ENCODE data around the gene SETBP1.

SETBP1 gene

DNA sequence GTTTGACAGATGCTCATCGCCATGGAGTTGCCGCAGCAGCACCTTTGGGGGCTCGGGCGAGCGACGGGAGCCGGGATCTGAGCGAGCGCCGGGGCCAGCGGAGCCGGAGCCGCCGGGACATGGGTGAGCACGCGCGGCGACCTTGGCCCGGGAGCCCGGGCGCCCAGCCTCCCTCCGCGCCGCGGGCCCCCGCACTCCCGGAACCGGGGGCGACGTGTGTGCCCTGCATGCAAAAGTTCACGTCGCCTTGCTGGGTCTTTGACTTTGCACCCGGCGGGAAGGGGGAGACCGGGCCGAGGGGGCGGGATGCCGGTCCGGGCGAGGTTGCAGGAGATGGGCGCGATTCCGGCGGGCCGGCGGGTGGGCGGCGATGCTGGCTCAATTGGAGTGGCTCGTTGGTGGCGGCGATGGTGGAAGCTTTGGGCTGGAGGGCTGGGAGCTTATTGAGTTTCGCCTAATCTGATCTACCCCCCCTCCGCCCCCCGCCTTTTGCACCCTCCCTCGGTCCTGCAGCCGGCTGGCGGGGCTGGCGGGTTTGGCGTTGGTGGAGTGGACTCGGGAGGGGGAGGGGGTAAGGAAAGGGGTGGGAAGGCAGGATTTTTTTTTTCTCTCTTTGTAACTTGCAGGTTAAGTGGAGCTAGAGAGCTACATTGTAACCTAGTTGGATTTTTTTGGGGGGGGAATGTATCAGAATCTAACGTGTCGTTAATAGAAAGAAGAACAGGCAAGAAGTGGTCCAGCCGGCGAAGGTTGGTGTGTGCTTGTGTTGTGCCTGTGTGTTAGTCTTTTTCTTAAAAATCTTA is at the start of gene SETBP1:
Gene SETBP1, plus strand, starts transcription at position 616 of the 803 bp plus-strand sequence. CDS start 20,459 bp downstream, outside the sequence.
- DNase-seq, result peak; percentile 75

DNA sequence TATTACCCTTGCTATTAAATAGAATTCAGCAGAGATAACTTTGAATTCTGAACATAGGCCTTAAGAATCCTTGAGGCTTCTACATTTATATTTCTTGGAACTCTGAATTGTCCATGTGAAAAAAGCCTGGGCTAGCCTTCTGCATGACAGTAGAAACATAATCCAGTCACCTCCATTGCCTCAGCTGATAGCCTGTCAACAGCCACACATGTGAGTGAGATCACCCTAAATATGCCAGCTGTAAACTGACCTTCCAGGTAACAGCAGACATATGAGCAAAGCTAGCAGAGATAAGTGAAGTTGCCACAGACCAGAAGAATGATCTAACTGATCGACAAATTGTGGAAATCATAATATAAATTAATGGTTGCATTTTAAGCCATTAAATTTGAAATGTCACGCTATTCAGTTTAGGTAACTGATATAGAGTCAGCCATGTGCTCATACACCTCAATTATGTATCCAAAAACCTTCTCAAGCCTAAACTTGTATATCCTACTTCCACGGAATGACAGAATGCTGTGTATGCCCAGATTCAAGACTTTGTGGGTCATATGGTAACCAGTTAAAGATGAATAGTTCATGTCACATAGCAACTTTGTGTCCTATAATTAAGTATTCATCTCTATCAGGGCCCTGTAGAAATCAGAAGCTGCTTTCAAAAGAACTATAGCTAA is 48.1 kb upstream of the SETBP1 start:
- DNase-seq, result no peak

DNA sequence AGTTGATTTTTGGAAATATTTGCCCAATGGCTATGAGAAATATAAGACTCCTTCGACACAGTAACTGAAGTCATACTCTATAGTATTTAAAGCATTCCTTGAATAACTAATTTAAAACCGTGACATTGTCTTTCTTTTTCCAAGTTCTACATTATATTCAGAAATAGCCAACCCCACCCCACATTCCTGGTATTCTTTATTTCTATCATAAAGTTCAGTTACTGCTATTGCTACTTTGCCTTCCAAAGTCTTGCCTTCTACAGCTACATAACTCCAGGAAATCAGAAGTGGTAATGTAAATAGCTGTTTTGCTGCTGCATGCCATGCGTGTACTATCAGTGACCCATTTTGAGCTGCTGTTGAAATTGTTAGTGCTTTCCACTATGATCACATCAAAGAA is 45.1 kb upstream of the SETBP1 start:
- DNase-seq, result no peak

DNA sequence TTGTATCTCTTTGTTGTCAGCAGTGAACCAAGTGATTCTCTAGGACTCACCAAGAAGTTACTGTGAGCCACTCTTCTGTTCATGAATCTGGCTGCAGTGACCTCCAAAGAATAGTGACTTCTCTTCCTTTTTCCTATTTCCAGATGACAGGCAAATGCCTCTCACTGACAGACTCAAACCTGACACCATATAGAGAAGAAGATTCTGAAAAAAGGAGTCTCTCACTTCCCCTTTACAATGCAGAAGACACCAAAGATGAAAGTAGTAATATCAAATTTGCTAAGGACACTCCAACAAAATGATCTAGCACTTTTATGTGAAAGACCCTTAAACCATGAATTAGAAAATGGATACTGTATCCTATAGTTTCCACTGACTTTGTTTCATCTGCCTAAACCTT is 44.4 kb upstream of the SETBP1 start:
- DNase-seq, result no peak

DNA sequence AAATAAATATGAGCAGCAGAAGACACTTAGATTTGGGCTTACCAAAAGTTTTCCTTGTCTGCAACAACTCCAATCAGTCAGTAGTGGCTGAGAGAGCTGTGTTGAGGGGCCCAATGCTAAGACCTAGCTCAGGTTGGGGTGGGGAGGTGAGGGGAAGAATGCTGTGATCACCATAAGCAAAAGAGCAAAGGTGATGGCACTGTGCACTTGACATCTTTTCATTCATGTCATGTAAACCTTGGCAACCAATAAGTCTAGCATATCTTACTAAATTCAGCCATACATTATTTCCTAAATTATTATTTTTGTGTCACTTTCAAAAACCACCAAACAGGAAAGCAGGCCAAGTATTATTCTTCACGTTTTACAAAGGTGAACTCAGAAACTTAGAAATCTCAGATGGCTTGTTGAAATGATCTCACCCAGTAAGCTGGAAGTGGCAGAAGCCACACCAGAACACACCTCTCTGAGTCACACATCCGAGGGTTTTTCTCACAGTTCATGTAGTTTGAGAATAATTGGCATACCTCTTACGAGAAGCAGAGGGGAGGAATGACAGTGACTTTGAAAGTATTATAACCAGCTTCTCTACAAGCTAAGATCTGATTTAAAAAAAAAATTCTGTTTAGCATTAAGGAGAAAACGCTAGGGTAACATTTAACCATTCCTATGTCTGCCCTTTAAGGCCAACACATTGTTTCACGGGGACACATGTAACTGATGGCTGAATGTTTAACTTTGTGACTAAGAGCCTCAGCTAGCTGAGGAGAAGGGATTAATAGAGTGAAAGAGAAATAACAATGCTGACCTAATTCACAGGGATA is 43.3 kb upstream of the SETBP1 start:
- DNase-seq, result no peak

DNA sequence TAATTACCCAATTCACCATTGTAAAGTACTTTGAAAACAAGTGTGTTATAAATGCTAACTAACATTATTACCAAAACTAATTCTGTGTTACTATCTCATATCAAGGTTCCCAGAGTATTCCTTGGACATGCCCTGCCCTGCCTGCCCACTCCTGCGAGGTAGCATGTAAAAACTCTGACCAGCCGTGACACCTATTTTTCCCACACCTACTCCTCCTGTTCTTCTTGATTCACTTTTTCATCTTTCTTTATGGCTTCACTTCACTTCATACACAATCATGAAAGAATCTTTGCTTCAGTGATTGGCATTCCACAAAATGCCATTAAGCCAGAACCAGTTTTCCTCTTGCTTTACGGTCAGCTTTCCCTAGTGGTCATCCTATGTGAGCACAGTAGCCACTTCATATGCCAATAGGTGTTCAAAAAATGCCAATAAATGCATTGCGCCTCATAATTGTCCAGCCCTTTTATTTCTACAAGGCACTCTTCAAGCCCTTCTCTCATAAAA is 42.6 kb upstream of the SETBP1 start:
- DNase-seq, result no peak

DNA sequence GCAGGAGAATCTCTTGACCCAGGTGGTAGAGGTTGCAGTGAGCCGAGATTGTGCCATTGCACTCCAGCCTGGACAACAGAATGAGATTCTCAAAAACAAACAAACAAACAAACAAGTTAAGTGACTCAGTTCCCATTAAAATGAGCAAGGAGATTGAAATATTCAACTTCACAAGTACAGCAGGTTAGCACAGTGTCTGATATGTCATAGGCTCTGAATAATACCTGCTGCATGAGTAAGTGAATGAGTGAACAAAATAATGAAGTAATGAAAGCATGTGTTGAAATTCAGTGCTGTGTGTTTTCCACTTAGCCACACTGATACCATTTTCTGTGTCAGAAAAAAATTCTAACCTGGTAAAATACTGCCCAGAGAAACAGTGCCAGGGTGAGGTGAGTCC is 41.9 kb upstream of the SETBP1 start:
- DNase-seq, result no peak

DNA sequence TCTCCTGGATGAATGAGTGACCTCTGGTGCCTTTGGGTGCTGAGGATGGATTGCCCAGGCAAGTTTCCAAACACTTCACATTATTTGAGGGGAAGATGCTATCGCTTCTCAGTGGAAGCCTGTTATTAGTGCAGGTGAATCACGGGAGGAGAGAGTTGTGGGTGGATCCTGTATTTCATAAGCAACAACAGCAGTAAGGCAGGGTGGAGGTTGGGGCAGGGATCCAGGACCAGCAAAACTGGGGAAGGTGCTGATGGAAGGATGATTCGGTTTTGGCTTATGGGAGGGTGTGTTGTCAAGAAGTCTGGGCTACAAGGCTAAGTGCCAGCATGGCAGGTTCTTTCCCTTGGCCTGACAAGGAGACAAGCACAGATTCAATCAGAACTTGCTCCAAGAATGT is 37.7 kb upstream of the SETBP1 start:
- DNase-seq, result no peak

DNA sequence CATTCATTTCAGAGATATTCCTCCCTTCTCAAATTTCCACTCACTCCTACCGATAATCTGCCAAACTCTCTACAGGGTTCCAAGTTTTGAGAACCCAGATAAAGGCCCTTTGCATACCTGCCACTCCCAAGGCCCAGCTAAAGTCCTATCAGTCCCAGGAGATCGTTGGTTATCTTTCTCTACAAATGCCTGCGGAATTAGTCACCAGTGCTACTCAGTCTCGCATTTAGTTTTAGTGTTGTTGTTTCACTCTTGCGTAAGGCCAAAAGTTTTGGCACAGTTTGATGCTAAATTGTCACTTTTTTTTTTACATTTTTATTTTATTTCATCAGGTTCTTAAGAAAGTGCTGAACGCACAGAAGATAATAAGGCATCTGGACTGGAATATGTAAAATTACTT is 29.2 kb upstream of the SETBP1 start:
- DNase-seq, result no peak

DNA sequence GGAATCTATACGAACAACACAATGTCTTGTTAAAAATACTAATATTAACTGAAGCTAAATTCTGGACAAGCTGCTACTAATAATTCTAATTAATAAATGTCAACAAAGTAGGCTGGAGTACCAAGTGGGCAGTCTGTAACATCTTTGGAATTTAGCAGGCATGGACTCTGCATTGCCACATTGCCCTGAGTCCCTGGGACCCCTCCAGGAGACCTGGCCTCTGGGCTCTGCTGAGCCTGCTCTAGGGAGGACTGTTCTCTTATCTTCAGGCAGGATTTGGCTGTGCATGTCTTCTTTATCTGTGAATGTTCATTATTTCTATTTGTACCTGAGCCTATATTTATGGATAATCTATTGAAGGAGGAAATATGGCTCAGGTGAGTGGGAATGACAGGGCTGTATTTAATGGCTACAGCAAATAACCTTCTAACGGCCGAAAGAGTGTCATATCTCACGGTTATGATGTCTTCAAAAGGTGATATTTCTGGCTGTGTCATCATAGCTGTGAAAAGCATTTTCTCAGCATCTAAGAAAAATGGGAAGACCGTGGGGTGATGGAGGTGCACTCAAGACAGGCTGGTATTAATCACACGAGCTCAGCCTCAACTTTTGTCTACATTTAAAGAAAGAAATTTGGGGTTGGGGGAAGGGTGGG is 28.6 kb upstream of the SETBP1 start:
- no peak for DNase-seq

DNA sequence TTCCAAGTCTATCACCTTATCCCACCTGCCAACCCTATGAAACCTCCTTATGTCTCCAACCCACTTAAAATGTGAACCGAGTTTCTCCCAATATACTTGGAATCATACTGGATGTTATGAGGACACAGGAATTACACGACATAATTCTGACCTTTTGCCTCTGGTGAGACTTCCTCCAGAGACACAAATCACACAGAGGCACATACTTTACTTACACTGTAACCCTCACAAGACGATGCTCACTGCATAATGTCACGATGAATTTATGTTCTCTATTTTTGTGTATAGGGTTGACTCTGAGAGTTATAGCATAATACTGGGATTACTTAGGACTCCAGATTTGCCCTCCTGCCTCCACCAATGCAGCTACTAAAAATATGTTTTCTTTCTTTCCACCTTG is 28.0 kb upstream of the SETBP1 start:
- no peak for DNase-seq

DNA sequence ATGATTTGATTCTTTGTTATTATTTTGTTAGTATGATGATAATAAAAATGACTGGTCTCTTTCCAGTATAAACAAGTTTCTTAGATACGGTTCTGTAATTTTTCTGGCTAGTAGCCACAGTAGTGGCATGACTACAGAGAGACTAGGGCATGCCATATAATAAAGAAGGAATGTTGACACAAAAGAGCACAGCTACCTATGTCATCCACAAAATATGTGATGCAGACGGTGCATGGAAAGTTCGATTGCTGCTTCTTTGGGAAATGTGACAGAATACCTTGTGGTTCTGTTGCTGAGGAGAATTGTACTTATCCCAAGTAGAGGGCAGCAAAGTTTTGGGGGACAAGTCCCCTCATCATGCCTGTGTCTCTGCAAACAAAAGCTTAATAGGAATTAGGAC is 26.1 kb upstream of the SETBP1 start:
- no peak for DNase-seq

DNA sequence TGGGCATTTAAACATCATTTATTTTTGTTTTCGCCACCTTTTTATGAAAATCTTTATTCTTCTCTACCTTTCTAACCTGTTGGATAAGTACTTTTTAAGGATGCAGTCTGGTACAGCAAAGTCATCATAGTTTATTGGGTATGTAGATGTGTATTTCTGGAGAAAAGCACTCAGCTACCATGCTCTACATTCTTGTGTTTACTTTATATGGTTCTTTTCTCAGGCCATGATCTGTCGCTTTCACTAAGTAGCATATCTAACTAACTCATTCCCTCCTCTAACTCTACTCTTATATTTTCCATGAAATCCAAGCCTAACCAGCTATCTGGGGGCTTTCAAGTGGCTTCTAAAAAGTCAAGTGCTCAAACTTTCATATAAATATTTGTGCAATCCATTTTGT is 25.3 kb upstream of the SETBP1 start:
- no peak for DNase-seq

DNA sequence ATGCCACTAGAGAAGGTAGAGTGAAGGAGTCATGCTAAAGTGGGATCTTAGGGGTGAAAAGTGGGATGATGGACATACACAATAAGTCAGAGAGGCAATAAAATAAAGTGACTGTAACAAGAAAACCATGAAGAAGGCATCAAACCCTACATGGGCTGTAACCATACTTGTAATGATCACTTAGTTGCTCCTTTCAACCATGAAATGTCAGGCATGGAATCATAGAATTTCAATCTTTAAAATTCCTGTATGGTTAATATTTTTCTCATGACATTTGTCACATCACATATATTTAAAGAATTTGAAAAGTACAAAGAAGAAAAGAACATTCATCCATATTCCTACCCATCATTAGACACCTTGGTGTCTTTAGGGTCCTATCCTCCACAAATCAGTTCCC is 20.9 kb upstream of the SETBP1 start:
- no peak for DNase-seq

DNA sequence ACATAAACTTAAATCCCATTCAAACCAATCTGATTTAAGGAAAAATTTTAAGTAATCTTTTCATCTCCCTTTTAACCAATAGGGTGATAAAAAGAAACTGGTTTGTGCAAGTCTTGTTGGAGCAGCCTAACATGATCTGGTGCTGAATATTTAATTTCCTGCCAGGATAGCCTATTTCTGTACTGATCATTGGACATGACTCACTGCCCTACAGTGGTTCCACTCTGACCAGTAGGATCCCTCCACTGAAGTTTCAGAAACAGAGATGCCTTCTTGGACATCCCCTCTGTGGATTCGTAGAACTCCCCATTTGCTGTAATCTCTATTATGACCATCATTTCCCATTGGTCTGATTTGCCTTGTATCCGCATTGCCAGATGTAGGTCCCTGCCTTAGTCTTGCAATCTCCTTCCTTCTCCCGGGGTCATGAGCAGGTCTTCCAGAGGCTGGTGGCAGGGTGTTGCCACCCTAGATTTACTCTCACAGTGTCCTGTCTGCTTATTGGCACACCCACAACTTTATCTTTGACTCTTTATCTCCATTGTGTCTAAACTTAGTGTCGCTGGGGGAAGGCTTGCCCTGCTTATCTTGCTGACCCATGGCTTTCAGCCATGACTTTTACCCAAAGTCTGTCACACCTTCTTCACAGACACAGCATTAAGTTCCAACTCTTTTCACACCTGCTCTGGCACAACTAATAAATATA is 12.3 kb upstream of the SETBP1 start:
- no peak for DNase-seq

DNA sequence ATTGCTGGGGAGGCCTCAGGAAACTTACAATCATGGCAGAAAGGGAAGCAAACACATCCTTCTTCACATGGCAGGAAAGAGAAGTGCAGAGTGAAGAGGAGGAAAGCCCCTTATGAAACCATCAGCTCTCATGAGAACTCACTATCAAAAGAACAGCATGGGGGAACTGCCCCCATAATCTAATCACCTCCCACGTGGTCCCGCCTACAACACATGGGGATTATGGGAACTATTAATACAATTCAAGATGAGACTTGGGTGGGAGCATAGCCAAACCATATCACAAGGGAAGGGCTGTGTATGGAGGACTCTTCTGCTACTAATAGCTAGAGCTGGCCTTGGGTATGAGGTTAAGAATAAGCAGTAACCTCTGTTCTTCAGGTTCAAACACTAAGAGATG is 8.8 kb upstream of the SETBP1 start:
- no peak for DNase-seq

DNA sequence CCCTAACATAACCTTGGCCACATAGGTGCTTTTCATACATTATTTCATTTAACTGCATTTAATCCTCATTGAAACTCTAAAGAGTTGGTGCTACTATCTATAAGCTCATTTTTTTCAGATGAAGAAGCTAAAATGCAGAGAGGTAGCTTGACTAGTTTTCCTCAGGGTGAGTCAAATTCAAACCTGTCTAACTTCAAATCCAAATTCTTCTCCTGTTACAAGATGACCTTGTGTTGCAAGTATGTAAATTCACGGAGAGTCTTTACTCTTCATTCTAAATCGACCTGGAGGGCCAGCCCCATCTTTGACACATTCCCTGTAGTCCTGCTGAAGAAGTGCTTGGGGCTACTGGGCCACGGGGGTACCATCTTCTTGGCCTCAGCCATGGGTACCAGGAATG is 8.2 kb upstream of the SETBP1 start:
- DNase-seq, result no peak

DNA sequence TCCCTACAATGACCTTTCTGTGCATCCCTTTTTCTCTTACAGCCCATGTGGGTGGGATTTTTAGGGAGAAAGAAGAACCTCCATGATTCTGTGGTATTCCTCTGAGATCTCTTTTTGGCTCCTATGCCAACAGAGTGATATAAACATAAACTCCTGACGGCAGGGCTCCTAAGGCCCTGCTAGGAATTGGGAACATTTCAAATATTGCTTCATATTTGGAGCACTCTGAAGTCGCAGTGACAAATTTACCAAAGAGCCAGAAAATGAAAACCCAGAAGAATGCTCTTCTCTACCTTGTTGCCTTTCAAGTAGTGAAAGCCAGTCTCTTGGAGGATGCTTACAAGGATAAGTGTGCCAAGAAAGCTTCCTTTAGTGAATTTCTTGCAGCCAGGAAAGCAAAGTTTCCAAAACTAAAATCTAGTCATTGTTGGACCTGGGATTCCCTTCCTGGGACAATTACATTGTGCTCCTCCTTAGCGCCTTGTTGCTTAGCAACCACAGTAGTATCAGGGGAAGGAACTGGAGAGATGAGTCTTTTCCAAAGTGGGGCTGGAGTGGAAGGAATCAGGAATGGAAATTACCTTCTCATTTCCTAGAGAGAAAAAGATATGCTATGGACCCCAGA is 7.3 kb upstream of the SETBP1 start:
- no peak for DNase-seq

DNA sequence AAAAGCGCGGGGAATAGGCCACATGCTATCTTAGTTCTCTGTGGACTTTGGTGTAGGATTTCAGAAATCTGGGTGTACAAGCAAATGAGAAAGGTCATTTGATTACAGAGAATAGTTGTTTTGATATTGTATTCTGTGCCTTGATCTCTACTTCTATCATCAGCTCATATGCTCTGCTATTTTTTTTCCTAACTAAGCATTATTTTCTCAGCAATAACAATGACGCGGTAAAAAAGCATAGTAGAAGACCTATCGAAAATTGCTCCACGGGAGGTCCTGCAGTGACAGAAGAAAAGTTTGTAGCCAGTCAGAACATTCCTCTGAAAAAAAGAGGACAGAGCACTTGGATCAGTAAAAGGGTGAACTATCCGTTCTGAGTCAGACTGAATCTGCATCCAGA is 2.8 kb upstream of the SETBP1 start:
- no peak for DNase-seq

DNA sequence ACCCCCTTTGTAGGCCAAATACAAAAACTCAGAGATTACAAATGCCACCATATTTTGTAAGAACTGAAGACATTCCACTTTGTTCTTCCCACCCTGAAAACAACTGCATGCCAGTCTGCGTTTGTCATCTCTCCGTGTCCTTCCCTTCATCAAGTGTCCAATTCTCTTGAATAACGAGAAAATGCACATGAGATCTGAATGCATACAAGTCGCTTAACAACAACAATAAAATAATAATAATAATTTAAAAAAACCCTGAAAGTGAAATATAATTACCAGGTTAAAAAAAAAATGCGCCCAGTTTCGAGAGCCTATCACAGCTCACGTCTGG is 2.0 kb upstream of the SETBP1 start:
- DNase-seq, result no peak

DNA sequence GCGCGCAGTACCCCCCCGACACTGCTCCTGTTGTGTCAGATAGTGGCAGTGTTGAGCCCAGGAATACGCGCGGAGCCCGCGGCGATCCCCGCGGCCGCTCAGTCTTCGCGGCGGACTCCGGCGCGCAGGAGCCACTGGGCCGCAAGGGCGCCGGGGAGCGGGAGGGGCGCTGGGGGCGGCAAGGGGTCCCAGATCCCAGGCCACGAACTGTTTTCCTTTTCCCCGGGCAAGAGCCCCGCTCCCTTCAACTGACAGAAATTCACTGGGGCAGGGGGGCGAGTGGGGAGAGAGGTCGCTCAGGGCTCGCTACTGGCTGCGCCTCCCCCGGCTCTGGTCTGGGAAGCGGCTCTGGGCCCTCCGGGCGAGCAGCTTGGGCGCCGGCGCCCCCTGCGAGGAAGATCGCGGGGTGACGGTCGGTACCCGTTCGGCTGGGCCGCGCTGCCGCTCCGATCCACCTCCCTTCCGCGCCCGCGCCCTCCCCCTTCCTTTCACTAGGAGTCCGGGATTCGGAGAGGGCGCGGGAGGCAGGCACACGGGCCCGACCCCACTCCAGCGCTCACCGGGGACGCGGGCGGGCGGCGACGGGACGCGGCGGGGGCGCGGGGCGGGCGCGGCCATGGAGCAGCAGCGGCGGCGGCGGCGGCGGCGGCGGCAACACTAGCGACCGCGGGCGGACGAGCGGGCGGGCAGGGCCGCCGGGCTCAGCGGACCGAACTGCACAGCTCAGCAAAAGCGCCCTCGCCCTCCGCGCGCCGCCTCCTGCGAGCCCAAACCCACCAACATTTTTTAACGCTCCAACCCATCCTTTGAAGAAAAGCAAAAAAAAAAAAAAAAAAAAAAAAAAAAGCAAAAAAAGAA is 1.4 kb upstream of the SETBP1 start:
- peak; percentile 85 for DNase-seq
